Eye (tissue), 1 donor: Measurements from ENCODE around the gene SNCA.

ENCODE experiments used
- DNase-seq: peaks from one replicate; pipeline ENCODE4 v3.0.0-alpha.2; 2015

Gene SNCA

GRCh38 chr4:89836897-89837384 is at the start of gene SNCA:
Gene SNCA, minus strand, starts transcription at chr4:89837161. Its CDS starts 1,494 bp downstream, at chr4:89835667.
- DNase-seq, result peak; percentile 96

- DNase-seq, result peak; percentile 72
These were observed 42.3 kb upstream of the SNCA start for GRCh38 chr4:89879215-89879614.

- DNase-seq, result peak; percentile 42
These were observed 41.6 kb upstream of the SNCA start for GRCh38 chr4:89878611-89879010.

GRCh38 chr4:89876548-89876947 is 39.6 kb upstream of the SNCA start:
- no peak for DNase-seq

GRCh38 chr4:89871211-89871610 is 34.2 kb upstream of the SNCA start:
- no peak for DNase-seq

- no peak for DNase-seq
These were observed 32.1 kb upstream of the SNCA start for GRCh38 chr4:89868999-89869589.

GRCh38 chr4:89868276-89868675 is 31.3 kb upstream of the SNCA start:
- no peak for DNase-seq

- no peak for DNase-seq
These were observed 26.6 kb upstream of the SNCA start for GRCh38 chr4:89863533-89863932.

- peak; percentile 18 for DNase-seq
These were observed 24.0 kb upstream of the SNCA start for GRCh38 chr4:89860971-89861370.

- DNase-seq, result no peak
These were observed 18.3 kb upstream of the SNCA start for GRCh38 chr4:89855236-89855635.

- no peak for DNase-seq
These were observed 10.8 kb upstream of the SNCA start for GRCh38 chr4:89847571-89848325.

GRCh38 chr4:89839558-89839957 is 2.6 kb upstream of the SNCA start:
- no peak for DNase-seq

- no peak for DNase-seq
These were observed 1.0 kb upstream of the SNCA start for GRCh38 chr4:89837993-89838390.

- DNase-seq, result no peak
These were observed 528 bp upstream of the SNCA start for GRCh38 chr4:89837385-89837992.

- peak; percentile 78 for DNase-seq
These were observed 773 bp downstream of the SNCA start for GRCh38 chr4:89836031-89836745.

GRCh38 chr4:89835413-89835812 is 1.5 kb downstream of the SNCA start:
- DNase-seq, result no peak

- peak; percentile 6 for DNase-seq
These were observed 2.3 kb downstream of the SNCA start for GRCh38 chr4:89834486-89835209.

GRCh38 chr4:89829470-89830138 is 7.4 kb downstream of the SNCA start:
- DNase-seq, result peak; percentile 5

- no peak for DNase-seq
These were observed 13.5 kb downstream of the SNCA start for GRCh38 chr4:89823416-89823815.

- no peak for DNase-seq
These were observed 15.3 kb downstream of the SNCA start for GRCh38 chr4:89821612-89822011.

GRCh38 chr4:89820010-89820409 is 17.0 kb downstream of the SNCA start:
- DNase-seq, result no peak

GRCh38 chr4:89814362-89814761 is 22.6 kb downstream of the SNCA start:
- no peak for DNase-seq
